Nephron progenitor cell (in vitro differentiated cells): Measurements from ENCODE around the gene INKA1.

Experiments
- DNase-seq: peaks from one replicate; pipeline ENCODE4 v3.0.0; 2021
- H3K27ac Mint-ChIP-seq: 2 replicates; pipeline ENCODE4 v1.8.0; 2021; ENCODE audit warnings: mild to moderate bottlenecking, moderate library complexity, mixed read lengths
- H3K27me3 Mint-ChIP-seq: 2 replicates; pipeline ENCODE4 v1.8.0; 2021; ENCODE audit warnings: mild to moderate bottlenecking, low read depth, mixed read lengths; ENCODE audit not compliant: poor library complexity
- H3K36me3 Mint-ChIP-seq: 2 replicates; pipeline ENCODE4 v1.8.0; 2021; ENCODE audit warnings: low read depth, mixed read lengths
- H3K4me1 Mint-ChIP-seq: 2 replicates; pipeline ENCODE4 v1.8.0; 2021; ENCODE audit warnings: mixed read lengths
- H3K4me3 Mint-ChIP-seq: 2 replicates; pipeline ENCODE4 v1.8.0; 2021; ENCODE audit warnings: mild to moderate bottlenecking, moderate library complexity, mixed read lengths
- H3K9me3 Mint-ChIP-seq: 2 replicates; pipeline ENCODE4 v1.8.0; 2021; ENCODE audit warnings: mild to moderate bottlenecking, moderate library complexity, mixed read lengths
- TF ChIP-seq, protein P1 (sequence below): fragments of 200-600 bp; sonication (generic); IDR thresholded peaks from 2 replicates; pipeline ENCODE4 v1.5.0; 2021; ENCODE audit warnings: antibody characterized with exemption

Gene INKA1

DNA sequence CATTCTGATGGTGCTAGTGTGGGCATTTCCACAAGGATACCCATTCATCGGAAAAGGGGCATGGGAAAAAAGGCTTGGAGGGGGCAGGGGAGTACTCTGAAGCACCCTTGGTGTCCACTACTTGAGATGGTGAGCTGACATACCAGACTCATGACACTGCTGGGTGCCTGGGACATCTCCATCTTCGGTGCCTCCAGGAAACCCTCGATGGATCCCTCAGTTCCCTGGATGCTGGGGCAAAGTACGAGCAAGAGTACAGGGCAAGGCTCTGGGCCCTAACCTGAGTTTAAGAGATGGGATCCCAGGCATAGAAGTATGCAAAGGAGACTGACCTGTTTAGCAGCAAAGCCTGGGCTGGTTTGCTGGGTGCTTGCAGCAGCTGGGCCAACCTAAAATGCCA, 11.5 kb upstream of the INKA1 start:
- TF ChIP-seq, protein P1, sequence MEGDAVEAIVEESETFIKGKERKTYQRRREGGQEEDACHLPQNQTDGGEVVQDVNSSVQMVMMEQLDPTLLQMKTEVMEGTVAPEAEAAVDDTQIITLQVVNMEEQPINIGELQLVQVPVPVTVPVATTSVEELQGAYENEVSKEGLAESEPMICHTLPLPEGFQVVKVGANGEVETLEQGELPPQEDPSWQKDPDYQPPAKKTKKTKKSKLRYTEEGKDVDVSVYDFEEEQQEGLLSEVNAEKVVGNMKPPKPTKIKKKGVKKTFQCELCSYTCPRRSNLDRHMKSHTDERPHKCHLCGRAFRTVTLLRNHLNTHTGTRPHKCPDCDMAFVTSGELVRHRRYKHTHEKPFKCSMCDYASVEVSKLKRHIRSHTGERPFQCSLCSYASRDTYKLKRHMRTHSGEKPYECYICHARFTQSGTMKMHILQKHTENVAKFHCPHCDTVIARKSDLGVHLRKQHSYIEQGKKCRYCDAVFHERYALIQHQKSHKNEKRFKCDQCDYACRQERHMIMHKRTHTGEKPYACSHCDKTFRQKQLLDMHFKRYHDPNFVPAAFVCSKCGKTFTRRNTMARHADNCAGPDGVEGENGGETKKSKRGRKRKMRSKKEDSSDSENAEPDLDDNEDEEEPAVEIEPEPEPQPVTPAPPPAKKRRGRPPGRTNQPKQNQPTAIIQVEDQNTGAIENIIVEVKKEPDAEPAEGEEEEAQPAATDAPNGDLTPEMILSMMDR: no peak
- Mint-ChIP-seq H3K4me1 (peaks cover 29% of the 10 kb centered on the region), H3K4me3 (no peak overlapping the region), H3K9me3 (no peaks in the 10 kb centered on the region), H3K36me3 (no peaks in the 10 kb centered on the region), H3K27ac (no peak overlapping the region), H3K27me3 (peaks cover 10% of the 10 kb centered on the region)
- DNase-seq: no peak

DNA sequence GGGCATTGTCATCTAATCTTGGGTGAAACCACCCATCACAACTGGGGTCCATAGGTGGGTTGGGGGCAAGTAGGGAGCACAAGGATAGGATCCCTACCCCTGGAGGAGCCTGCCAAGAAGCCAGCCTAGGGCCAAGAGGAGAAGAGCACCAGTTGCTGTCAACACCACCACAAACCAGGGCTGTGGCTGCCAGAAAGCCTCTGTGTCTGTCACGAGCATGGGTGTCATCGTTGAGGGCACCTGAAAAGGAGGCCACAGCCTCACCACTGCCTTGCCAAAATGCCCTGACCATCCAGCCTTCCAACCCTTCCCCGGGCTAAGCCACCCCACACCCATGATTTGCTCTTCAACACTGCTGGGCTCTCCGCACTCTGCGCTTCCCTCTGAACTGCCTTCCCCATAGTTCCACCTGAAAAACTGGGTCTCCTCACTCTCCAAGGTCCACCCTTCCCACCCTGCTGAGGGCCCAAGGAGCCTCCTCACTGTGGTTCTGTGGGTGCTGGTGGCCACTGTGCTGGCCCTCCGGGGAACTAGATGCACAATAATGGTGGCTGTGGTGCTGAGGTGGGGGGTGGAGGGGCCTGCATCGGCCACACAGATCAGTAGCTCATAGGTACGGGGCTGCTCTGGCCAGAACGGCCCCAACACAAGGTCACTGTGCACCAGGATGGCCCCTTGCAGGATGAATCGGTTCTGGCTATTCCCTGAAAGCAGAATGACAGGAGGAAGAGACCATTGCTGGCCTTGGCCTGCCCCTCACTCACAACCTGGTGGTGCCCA, 10.5 kb upstream of the INKA1 start:
- H3K27me3 Mint-ChIP-seq: peaks cover 11% of the 10 kb centered on the region
- no peak overlapping the region for H3K27ac Mint-ChIP-seq
- no peak overlapping the region for H3K4me3 Mint-ChIP-seq
- DNase-seq: no peak
- TF ChIP-seq, protein P1: no peak
- H3K9me3 Mint-ChIP-seq: no peaks in the 10 kb centered on the region
- H3K4me1 Mint-ChIP-seq: peaks cover 21% of the 10 kb centered on the region
- no peaks in the 10 kb centered on the region for H3K36me3 Mint-ChIP-seq

DNA sequence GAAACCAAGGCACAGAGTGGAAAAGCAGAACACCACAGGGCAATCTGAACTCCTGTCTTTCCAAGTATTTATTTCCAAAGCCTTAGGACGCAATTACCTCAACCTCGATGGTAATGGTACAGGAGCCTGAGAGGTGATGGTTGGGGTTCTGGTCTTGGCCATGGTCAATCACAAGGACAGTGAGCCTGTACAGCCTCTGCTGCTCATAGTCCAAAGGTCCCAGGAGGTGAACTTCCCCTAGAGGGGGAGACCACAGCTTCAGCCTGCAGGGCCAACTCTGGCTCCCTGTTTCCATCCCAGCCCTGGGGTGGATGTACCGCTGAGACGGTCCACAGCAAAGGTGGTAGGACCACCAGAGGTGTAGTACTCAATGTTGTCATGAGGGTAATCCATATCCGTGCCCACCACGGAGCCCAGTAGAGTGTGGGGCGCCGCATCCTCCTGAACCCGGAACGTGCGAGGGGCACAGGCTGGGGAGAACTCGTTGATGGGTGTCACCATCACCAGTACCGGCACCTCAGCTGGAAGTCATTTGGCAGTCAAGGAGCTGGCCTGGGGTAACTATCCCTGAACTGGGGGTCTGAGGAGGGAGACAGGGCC, 9.5 kb upstream of the INKA1 start:
- Mint-ChIP-seq H3K9me3 (no peaks in the 10 kb centered on the region), H3K27me3 (peaks cover 13% of the 10 kb centered on the region), H3K27ac (no peak overlapping the region), H3K4me1 (peaks cover 21% of the 10 kb centered on the region), H3K36me3 (no peaks in the 10 kb centered on the region), H3K4me3 (no peak overlapping the region)
- TF ChIP-seq, protein P1: no peak
- DNase-seq: no peak

DNA sequence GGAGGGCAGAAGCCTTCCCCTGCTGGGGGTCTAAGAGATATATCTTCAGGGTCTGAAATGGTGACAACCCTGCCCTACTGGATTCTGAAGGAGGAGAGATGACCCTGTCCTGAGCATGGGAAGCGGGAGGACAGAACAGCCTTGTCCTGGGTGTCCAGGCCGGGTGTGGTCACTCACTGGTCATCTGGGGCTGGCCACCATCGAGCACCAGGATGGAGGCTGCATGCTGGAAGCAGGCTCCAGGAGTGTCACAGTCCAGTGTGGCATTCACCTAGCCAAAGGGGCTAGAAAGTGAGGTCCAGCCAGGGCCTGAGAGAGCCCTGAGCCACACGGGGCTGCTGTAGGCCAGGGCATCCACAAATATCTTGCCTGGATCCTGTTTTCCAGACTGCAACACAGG, 8.6 kb upstream of the INKA1 start:
- Mint-ChIP-seq H3K27ac (no peak overlapping the region), H3K27me3 (peaks cover 17% of the 10 kb centered on the region), H3K36me3 (no peaks in the 10 kb centered on the region), H3K9me3 (no peaks in the 10 kb centered on the region), H3K4me3 (no peak overlapping the region), H3K4me1 (peaks cover 21% of the 10 kb centered on the region)
- TF ChIP-seq, protein P1: no peak
- DNase-seq: no peak

DNA sequence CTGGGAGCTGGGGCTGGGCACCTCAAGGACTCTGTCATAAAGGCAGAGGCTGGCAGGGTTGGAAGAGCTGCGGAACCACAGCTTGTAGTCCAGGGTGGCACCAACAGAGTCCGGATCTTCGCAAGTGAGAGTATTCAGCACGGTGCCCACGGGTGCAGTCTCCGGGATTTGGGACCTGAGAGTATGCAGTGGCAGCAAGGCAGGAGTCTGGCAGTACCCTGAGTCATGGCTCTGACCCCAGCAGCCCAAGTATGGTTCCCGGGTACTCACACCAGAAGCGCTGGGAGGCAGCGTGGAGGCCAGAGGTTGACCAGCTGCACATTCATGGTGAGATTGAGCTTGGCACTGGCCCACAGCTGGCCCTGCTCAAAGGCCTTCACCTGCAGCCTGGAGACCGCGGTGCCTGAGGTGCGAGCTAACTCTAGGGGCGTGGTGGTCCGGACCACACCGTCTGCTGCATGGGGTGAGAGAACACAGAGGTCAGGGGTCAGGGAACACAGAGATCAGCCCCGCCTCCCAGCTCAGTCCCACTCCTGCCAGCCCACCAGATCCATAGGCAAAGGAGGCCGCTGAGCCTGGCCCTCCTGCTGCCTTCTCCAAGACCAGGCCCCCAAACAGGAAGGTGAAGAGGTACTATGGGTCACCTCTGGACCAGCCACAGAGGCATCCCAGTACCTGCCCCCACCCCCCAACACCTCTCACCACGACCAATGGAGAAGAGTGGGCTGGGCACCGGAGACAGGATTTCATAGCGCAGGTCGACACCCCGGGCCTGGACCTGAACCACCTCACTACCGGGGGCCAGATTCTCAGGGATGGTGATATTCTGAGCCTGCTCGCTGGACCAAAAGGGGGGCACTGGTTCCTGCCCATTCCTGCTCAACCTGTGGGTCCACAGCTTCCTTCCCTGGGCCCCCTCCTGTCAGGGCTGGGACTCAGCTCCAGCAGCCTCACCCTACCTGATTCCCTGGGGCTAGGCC, 7.8 kb upstream of the INKA1 start:
- Mint-ChIP-seq H3K36me3 (no peaks in the 10 kb centered on the region), H3K27ac (no peak overlapping the region), H3K4me1 (peaks cover 17% of the 10 kb centered on the region), H3K9me3 (no peaks in the 10 kb centered on the region), H3K27me3 (peaks cover 22% of the 10 kb centered on the region), H3K4me3 (no peak overlapping the region)
- DNase-seq: no peak
- TF ChIP-seq, protein P1: no peak
